ENCODE measurements around the gene PHC2. TPM values are rescaled to one million over a fixed set of nuclear protein-coding genes. Genes with fewer than 3 reads are reported as not detected.

Gene PHC2
- polyA plus RNA-seq, 1 donor = 58.2 TPM

- WGBS (ENCODE audit: insufficient coverage, low lambda C conversion rate) = no CpG with 5 or more reads among the region's 8 CpGs
- DNase-seq = no peak
These were observed 144.3 kb downstream of the PHC2 start for GRCh38 chr1:33286451-33287185.

GRCh38 chr1:33284049-33284448 lies 146.8 kb downstream of the PHC2 start:
- H3K27ac ChIP-seq (ENCODE audit: low read length) = no peak overlapping the region
- no peak for DNase-seq
- WGBS (ENCODE audit: insufficient coverage, low lambda C conversion rate) = 80% methylated on average over 1 of the region's 6 CpGs
- H3K4me3 ChIP-seq (ENCODE audit: low read length) = no peak overlapping the region
- H3K4me1 ChIP-seq (ENCODE audit: control insufficient read depth, insufficient read depth, low read length) = no peaks in the 10 kb centered on the region
- H3K9me3 ChIP-seq (ENCODE audit: control insufficient read depth, low read depth, low read length) = no peaks in the 10 kb centered on the region
- peaks cover 61% of the 10 kb centered on the region for H3K36me3 ChIP-seq (ENCODE audit: control insufficient read depth, insufficient read depth, low read length)
- no peaks in the 10 kb centered on the region for H3K27me3 ChIP-seq (ENCODE audit: control insufficient read depth, insufficient read depth, low read length)

More at GRCh38 chr1:33286451-33287185, 144.3 kb downstream of the PHC2 start:
- H3K27me3 ChIP-seq (ENCODE audit: control insufficient read depth, insufficient read depth, low read length) = no peaks in the 10 kb centered on the region
- no peaks in the 10 kb centered on the region for H3K4me1 ChIP-seq (ENCODE audit: control insufficient read depth, insufficient read depth, low read length)
- no peak overlapping the region for H3K4me3 ChIP-seq (ENCODE audit: low read length)
- H3K27ac ChIP-seq (ENCODE audit: low read length) = no peak overlapping the region
- H3K36me3 ChIP-seq (ENCODE audit: control insufficient read depth, insufficient read depth, low read length) = peaks cover 49% of the 10 kb centered on the region
- no peaks in the 10 kb centered on the region for H3K9me3 ChIP-seq (ENCODE audit: control insufficient read depth, low read depth, low read length)

- H3K4me1 ChIP-seq (ENCODE audit: control insufficient read depth, insufficient read depth, low read length) = no peaks in the 10 kb centered on the region
- H3K27me3 ChIP-seq (ENCODE audit: control insufficient read depth, insufficient read depth, low read length) = no peaks in the 10 kb centered on the region
- H3K4me3 ChIP-seq (ENCODE audit: low read length) = no peak overlapping the region
- 80% methylated on average over 1 of the region's 3 CpGs for WGBS (ENCODE audit: insufficient coverage, low lambda C conversion rate)
- H3K27ac ChIP-seq (ENCODE audit: low read length) = no peak overlapping the region
- DNase-seq = no peak
- H3K36me3 ChIP-seq (ENCODE audit: control insufficient read depth, insufficient read depth, low read length) = peaks cover 60% of the 10 kb centered on the region
- no peaks in the 10 kb centered on the region for H3K9me3 ChIP-seq (ENCODE audit: control insufficient read depth, low read depth, low read length)
These were observed 148.1 kb downstream of the PHC2 start for GRCh38 chr1:33282791-33283190.

GRCh38 chr1:33281554-33282303 lies 149.2 kb downstream of the PHC2 start:
- H3K9me3 ChIP-seq (ENCODE audit: control insufficient read depth, low read depth, low read length) = no peaks in the 10 kb centered on the region
- no peak for DNase-seq
- 100% methylated on average over 1 of the region's 17 CpGs for WGBS (ENCODE audit: insufficient coverage, low lambda C conversion rate)

GRCh38 chr1:33280091-33280661 lies 150.7 kb downstream of the PHC2 start:
- H3K27me3 ChIP-seq (ENCODE audit: control insufficient read depth, insufficient read depth, low read length) = no peaks in the 10 kb centered on the region

More at GRCh38 chr1:33281554-33282303, 149.2 kb downstream of the PHC2 start:
- no peaks in the 10 kb centered on the region for H3K4me1 ChIP-seq (ENCODE audit: control insufficient read depth, insufficient read depth, low read length)
- no peaks in the 10 kb centered on the region for H3K27me3 ChIP-seq (ENCODE audit: control insufficient read depth, insufficient read depth, low read length)
- no peak overlapping the region for H3K4me3 ChIP-seq (ENCODE audit: low read length)
- H3K36me3 ChIP-seq (ENCODE audit: control insufficient read depth, insufficient read depth, low read length) = peaks cover 66% of the 10 kb centered on the region
- no peak overlapping the region for H3K27ac ChIP-seq (ENCODE audit: low read length)

DNA sequence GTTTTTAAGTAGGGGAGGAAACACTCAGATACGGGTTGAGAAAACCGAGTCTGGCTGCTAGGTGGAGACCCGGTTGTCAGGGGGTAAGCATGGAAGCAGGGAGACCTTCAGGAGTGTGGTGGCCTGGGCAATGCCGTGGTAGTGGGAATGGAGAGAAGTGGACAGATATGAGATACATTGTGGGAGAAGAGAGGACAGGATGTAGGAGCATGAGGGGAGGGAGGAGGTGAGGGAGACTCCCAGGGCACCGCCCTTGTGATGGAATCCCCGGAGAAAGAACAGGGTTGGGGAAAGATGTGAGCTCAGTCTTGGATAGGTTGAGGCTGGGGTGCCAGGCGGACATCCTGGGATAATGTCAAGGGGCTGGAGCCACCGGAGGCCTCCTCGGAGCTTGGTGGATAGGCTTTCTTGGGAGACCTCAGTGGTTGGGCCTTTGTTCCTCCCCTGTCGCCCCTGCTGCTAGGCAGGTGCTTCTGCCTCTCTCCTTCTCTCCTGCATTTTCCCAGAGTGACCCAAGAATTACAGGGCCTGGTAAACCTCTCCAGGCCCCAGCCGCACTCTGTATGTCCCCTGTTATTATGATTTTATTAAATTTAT lies 153.3 kb downstream of the PHC2 start:
- Histone ChIP-seq H3K36me3 (ENCODE audit: control insufficient read depth, insufficient read depth, low read length) (peaks cover 58% of the 10 kb centered on the region), H3K27me3 (ENCODE audit: control insufficient read depth, insufficient read depth, low read length) (no peaks in the 10 kb centered on the region), H3K27ac (ENCODE audit: low read length) (no peak overlapping the region), H3K4me3 (ENCODE audit: low read length) (no peak overlapping the region), H3K9me3 (ENCODE audit: control insufficient read depth, low read depth, low read length) (no peaks in the 10 kb centered on the region), H3K4me1 (ENCODE audit: control insufficient read depth, insufficient read depth, low read length) (peaks cover 8% of the 10 kb centered on the region)
- WGBS (ENCODE audit: insufficient coverage, low lambda C conversion rate) = no CpG with 5 or more reads among the region's 11 CpGs
- no peak for DNase-seq

More at GRCh38 chr1:33280091-33280661, 150.7 kb downstream of the PHC2 start:
- H3K4me3 ChIP-seq (ENCODE audit: low read length) = no peak overlapping the region
- H3K27ac ChIP-seq (ENCODE audit: low read length) = no peak overlapping the region
- WGBS (ENCODE audit: insufficient coverage, low lambda C conversion rate) = no CpG with 5 or more reads among the region's 29 CpGs
- peaks cover 7% of the 10 kb centered on the region for H3K4me1 ChIP-seq (ENCODE audit: control insufficient read depth, insufficient read depth, low read length)
- no peak for DNase-seq
- H3K36me3 ChIP-seq (ENCODE audit: control insufficient read depth, insufficient read depth, low read length) = peaks cover 68% of the 10 kb centered on the region
- no peaks in the 10 kb centered on the region for H3K9me3 ChIP-seq (ENCODE audit: control insufficient read depth, low read depth, low read length)

DNA sequence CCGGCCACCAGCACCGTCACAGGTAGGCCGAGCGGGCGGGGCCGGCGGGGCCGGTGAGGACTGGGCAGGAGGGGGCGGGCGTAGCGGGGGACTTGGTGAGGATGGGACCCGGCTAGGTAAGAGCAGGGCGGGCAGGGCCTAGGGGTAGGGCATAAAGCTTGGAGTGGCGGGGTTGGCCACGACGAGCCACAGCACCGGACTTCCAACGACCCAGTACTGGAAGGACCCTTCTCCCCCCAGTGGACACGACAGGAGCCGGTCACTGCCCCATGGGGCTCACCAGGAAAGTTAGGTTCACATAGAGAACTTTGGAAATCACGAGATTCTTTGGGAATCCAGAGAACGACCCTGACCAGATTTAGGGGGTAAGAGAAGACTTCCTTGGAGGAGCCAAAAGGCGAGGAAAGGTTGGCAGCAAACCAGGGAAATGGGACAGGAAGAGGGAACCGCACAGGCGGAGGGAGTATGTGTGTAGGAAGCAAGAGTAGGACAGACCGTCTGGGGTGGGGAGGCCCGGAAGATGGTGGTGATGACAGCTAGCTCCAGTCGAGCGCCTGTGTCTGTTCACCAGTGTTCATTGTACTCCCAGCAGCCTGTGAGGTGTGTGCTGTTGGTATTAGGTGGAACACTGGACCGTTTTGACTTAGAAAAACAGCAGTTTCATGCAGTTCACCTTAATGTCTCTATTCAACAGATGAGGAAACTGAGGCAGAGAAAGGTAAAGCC lies 154.2 kb downstream of the PHC2 start:
- H3K4me3 ChIP-seq (ENCODE audit: low read length) = no peak overlapping the region
- no CpG with 5 or more reads among the region's 30 CpGs for WGBS (ENCODE audit: insufficient coverage, low lambda C conversion rate)
- no peaks in the 10 kb centered on the region for H3K27me3 ChIP-seq (ENCODE audit: control insufficient read depth, insufficient read depth, low read length)
- peaks cover 58% of the 10 kb centered on the region for H3K36me3 ChIP-seq (ENCODE audit: control insufficient read depth, insufficient read depth, low read length)
- peaks cover 8% of the 10 kb centered on the region for H3K4me1 ChIP-seq (ENCODE audit: control insufficient read depth, insufficient read depth, low read length)
- H3K27ac ChIP-seq (ENCODE audit: low read length) = no peak overlapping the region
- no peak for DNase-seq
- H3K9me3 ChIP-seq (ENCODE audit: control insufficient read depth, low read depth, low read length) = no peaks in the 10 kb centered on the region

DNA sequence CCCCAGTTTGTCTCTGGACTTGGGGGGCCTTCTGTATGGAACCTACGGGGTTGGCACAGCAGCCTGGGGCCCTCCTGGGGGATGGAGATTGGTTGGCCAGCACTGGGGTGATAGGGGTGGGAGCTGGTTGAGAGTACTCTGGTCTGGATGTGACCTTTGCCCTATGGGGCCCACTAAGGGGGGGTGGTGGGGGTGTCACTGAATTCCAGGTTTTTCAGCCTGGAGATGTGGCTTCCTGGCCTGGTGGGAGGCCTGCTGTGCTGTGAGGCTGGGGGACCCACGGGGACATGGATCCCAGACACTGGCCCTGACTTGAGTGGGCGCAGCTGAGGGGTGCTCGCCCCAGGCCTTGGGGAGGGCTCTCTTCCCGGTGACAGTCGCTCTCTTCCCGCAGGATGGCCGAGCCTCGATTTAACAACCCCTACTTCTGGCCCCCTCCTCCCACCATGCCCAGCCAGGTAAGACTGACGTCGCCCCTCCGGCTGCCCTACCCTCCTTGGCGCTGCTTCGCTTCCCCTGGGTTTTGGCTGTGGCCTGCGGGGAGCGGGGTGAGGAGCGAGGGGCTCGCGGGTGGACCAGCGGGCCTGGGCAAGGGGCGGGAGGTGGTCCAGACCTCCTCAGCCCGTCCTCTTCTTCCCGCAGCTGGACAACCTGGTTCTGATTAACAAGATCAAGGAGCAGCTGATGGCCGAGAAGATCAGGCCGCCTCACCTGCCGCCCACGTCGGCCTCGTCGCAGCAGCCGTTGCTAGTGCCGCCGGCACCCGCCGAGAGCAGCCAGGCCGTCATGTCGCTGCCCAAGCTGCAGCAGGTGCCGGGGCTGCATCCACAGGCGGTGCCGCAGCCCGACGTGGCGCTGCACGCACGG lies 155.0 kb downstream of the PHC2 start:
- Histone ChIP-seq H3K27ac (ENCODE audit: low read length) (no peak overlapping the region), H3K36me3 (ENCODE audit: control insufficient read depth, insufficient read depth, low read length) (peaks cover 58% of the 10 kb centered on the region), H3K27me3 (ENCODE audit: control insufficient read depth, insufficient read depth, low read length) (no peaks in the 10 kb centered on the region), H3K4me1 (ENCODE audit: control insufficient read depth, insufficient read depth, low read length) (peaks cover 8% of the 10 kb centered on the region), H3K4me3 (ENCODE audit: low read length) (no peak overlapping the region), H3K9me3 (ENCODE audit: control insufficient read depth, low read depth, low read length) (no peaks in the 10 kb centered on the region)
- no CpG with 5 or more reads among the region's 45 CpGs for WGBS (ENCODE audit: insufficient coverage, low lambda C conversion rate)
- peak in 1 of 2 donors; percentile 17 for DNase-seq

GRCh38 chr1:33275195-33275594 lies 155.7 kb downstream of the PHC2 start:
- H3K36me3 ChIP-seq (ENCODE audit: control insufficient read depth, insufficient read depth, low read length) = peaks cover 58% of the 10 kb centered on the region
- no peak overlapping the region for H3K27ac ChIP-seq (ENCODE audit: low read length)
- peaks cover 8% of the 10 kb centered on the region for H3K4me1 ChIP-seq (ENCODE audit: control insufficient read depth, insufficient read depth, low read length)
- DNase-seq = peak in 1 of 2 donors; percentile 29
- no peaks in the 10 kb centered on the region for H3K27me3 ChIP-seq (ENCODE audit: control insufficient read depth, insufficient read depth, low read length)
- H3K4me3 ChIP-seq (ENCODE audit: low read length) = no peak overlapping the region
- no peaks in the 10 kb centered on the region for H3K9me3 ChIP-seq (ENCODE audit: control insufficient read depth, low read depth, low read length)
- no CpG with 5 or more reads among the region's 6 CpGs for WGBS (ENCODE audit: insufficient coverage, low lambda C conversion rate)

Measured in large intestine (tissue), 3 donors.